CD8-positive, alpha-beta memory T cell (primary cell): Measurements from ENCODE around the gene BMPR2. TPM values are rescaled to one million over a fixed set of nuclear protein-coding genes. Genes with fewer than 3 reads are reported as not detected.

Source experiments
- CTCF ChIA-PET: fragments of 350-600 bp; sonication (Branson Sonifier 250); formaldehyde crosslinking; loops from one replicate; lab custom pipeline; 2021; ENCODE audit warnings: antibody characterized with exemption; lab: Charles Lee
- POLR2A ChIA-PET: fragments of 350-600 bp; sonication (Branson Sonifier 250); formaldehyde crosslinking; loops from one replicate; lab custom pipeline; 2021; ENCODE audit warnings: antibody characterized with exemption; lab: Charles Lee
- DNase-seq, 5 donors: peaks; one replicate each; pipeline versions ENCODE4 v3.0.0 to v3.0.0-alpha.2; 2020 to 2022; ENCODE audit warnings: mixed read lengths in 1 of 5
- H3K27ac ChIP-seq: one replicate; pipeline ENCODE4 v1.7.0; 2013; ENCODE audit warnings: low read depth, mild to moderate bottlenecking, low read length, moderate library complexity
- H3K27me3 ChIP-seq: 2 replicates; pipeline ENCODE4 v1.7.0; 2013; ENCODE audit warnings: low read length, mild to moderate bottlenecking; ENCODE audit not compliant: insufficient read depth, poor library complexity, severe bottlenecking
- H3K36me3 ChIP-seq: 2 replicates; pipeline ENCODE4 v1.7.0; 2013; ENCODE audit warnings: mild to moderate bottlenecking, low read length, moderate library complexity; ENCODE audit not compliant: insufficient read depth
- H3K4me1 ChIP-seq: 2 replicates; pipeline ENCODE4 v1.7.0; 2013; ENCODE audit warnings: mild to moderate bottlenecking, low read length, moderate library complexity; ENCODE audit not compliant: insufficient read depth
- H3K4me3 ChIP-seq: 2 replicates; pipeline ENCODE4 v1.7.0; 2013; ENCODE audit warnings: mild to moderate bottlenecking, low read length
- H3K9me3 ChIP-seq: 2 replicates; pipeline ENCODE4 v1.7.0; 2013; ENCODE audit warnings: mild to moderate bottlenecking, low read length
- H3K27ac Mint-ChIP-seq, 8 donors: one replicate each; pipeline ENCODE4 v1.8.0; 2020 to 2021; ENCODE audit warnings: mixed read lengths in 8 of 8, mild to moderate bottlenecking in 6 of 8, inconsistent platforms in 3 of 8, moderate library complexity in 3 of 8
- H3K27me3 Mint-ChIP-seq, 2 donors: one replicate each; pipeline ENCODE4 v1.8.0; 2020 to 2021; ENCODE audit warnings: mixed read lengths in 2 of 2, mild to moderate bottlenecking in 1 of 2, moderate library complexity in 1 of 2
- H3K36me3 Mint-ChIP-seq, 3 donors: one replicate each; pipeline ENCODE4 v1.8.0; 2020 to 2021; ENCODE audit warnings: mixed read lengths in 3 of 3, inconsistent platforms in 1 of 3, mild to moderate bottlenecking in 1 of 3
- H3K4me1 Mint-ChIP-seq, 3 donors: one replicate each; pipeline ENCODE4 v1.8.0; 2020 to 2021; ENCODE audit warnings: mixed read lengths in 3 of 3, inconsistent platforms in 1 of 3, mild to moderate bottlenecking in 1 of 3
- H3K4me3 Mint-ChIP-seq, 7 donors: one replicate each; pipeline ENCODE4 v1.8.0; 2020 to 2021; ENCODE audit warnings: mixed read lengths in 7 of 7, mild to moderate bottlenecking in 6 of 7, moderate library complexity in 4 of 7, inconsistent platforms in 2 of 7
- H3K9me3 Mint-ChIP-seq, 5 donors: one replicate each; pipeline ENCODE4 v1.8.0; 2020 to 2022; ENCODE audit warnings: mixed read lengths in 5 of 5, mild to moderate bottlenecking in 3 of 5, moderate library complexity in 2 of 5, inconsistent platforms in 1 of 5
- polyA plus RNA-seq: library from polyadenylated mRNA; unstranded; fragments of 300-500 nt; fragmentation: Illumina TruSeq; gene quantifications from one replicate; pipeline ENCODE4 v1.2.3, GENCODE V29; 2021
- total RNA-seq, 2 experiments: library from RNA; stranded (reverse); gene quantifications; one replicate each; pipeline ENCODE4 v1.2.3, GENCODE V29; 2021

Gene BMPR2
- total and polyA plus RNA-seq, 3 experiments from 2014 or later: 3.1 to 9.7 (median 9.7) TPM

- no peaks in the 10 kb centered on the region for H3K4me1 Mint-ChIP-seq
- Histone ChIP-seq H3K27me3 (no peaks in the 10 kb centered on the region), H3K4me3 (no peak overlapping the region), H3K36me3 (no peaks in the 10 kb centered on the region), H3K4me1 (no peaks in the 10 kb centered on the region), H3K9me3 (no peaks in the 10 kb centered on the region), H3K27ac (no peak overlapping the region)
- no peaks in the 10 kb centered on the region for H3K9me3 Mint-ChIP-seq
- DNase-seq: no peak
- H3K27ac Mint-ChIP-seq: no peak overlapping the region
- no peaks in the 10 kb centered on the region for H3K36me3 Mint-ChIP-seq
- ChIA-PET POLR2A (no interaction called here), CTCF (no interaction called here)
- no peak overlapping the region for H3K4me3 Mint-ChIP-seq
- peaks cover 0 to 2% of the 10 kb centered on the region in 2 donors for H3K27me3 Mint-ChIP-seq
Observed at GRCh38 chr2:202613479-202613878, 237.4 kb downstream of the BMPR2 start.

Other genes starting within 250 kb of the BMPR2 start
- 100 to 1,000 TPM; 118 TPM for gene SUMO1, start 137.7 kb upstream of the BMPR2 start, total RNA-seq
- 148 TPM for gene SUMO1, start 137.7 kb upstream of the BMPR2 start, polyA plus RNA-seq
- gene NOP58, start 110.6 kb upstream of the BMPR2 start, total RNA-seq: 100 to 1,000 TPM; 216 to 221 TPM
- 94.3 TPM for gene NOP58, start 110.6 kb upstream of the BMPR2 start, polyA plus RNA-seq